D721Med (cell line): Measurements from ENCODE around the gene COL2A1.

Experiments
- DNase-seq: peaks from one replicate; pipeline ENCODE4 v3.0.0; 2011; ENCODE audit warnings: low spot score; ENCODE audit not compliant: insufficient read length
- FAIRE-seq: peaks from 2 replicates; lab custom pipeline; 2011; peaks lifted over from hg19 to GRCh38; lab: Jason Lieb, UNC
- CTCF ChIP-seq: IDR thresholded peaks from 2 replicates; pipeline ENCODE4 v1.5.1; 2012; ENCODE audit warnings: mild to moderate bottlenecking, control low read depth; ENCODE audit not compliant: insufficient read depth; ENCODE audit errors: missing control alignments

The COL2A1 gene

GRCh38 chr12:47977046-47977771, 27.1 kb downstream of the COL2A1 start:
- no peak for DNase-seq

GRCh38 chr12:47975816-47976215, 28.5 kb downstream of the COL2A1 start:
- no peak for DNase-seq
- TF ChIP-seq CTCF = no peak
- no peak for FAIRE-seq

More at GRCh38 chr12:47977046-47977771, 27.1 kb downstream of the COL2A1 start:
- no peak for FAIRE-seq
- TF ChIP-seq CTCF = no peak

- no peak for FAIRE-seq
- no peak for TF ChIP-seq CTCF
- no peak for DNase-seq
Observed at GRCh38 chr12:47975036-47975620, 29.1 kb downstream of the COL2A1 start.

- no peak for FAIRE-seq
- no peak for TF ChIP-seq CTCF
- DNase-seq = no peak
Observed at GRCh38 chr12:47973870-47974269, 30.4 kb downstream of the COL2A1 start.

GRCh38 chr12:47972895-47973294, 31.4 kb downstream of the COL2A1 start:
- TF ChIP-seq CTCF = no peak
- DNase-seq (no peak), FAIRE-seq (no peak)

- no peak for TF ChIP-seq CTCF
- FAIRE-seq = no peak
- DNase-seq = no peak
Observed at GRCh38 chr12:47970843-47971242, 33.4 kb downstream of the COL2A1 start.

GRCh38 chr12:47969845-47970244, 34.4 kb downstream of the COL2A1 start:
- TF ChIP-seq CTCF = no peak
- DNase-seq (no peak), FAIRE-seq (no peak)
